GM12892 (cell line): ENCODE data around the gene BRF1.
"Not testable (repeated sequence)": the region's sequence is repeated elsewhere in the genome, so short reads cannot be mapped to it uniquely, and the experiment has no call there.

ENCODE experiments used
- POLR2A ChIP-seq: IDR thresholded peaks from 2 replicates; pipeline ENCODE4 v1.6.1; 2011; ENCODE audit warnings: low read depth, low read length, control low read depth
- POLR2AphosphoS5 ChIP-seq: IDR thresholded peaks from 2 replicates; pipeline ENCODE4 v1.6.1; 2011; ENCODE audit warnings: low read depth, low read length, control low read depth
- TAF1 ChIP-seq: IDR thresholded peaks from 2 replicates; pipeline ENCODE4 v1.6.1; 2011; ENCODE audit warnings: low read depth, mild to moderate bottlenecking, control low read depth, low read length, borderline replicate concordance

DNA sequence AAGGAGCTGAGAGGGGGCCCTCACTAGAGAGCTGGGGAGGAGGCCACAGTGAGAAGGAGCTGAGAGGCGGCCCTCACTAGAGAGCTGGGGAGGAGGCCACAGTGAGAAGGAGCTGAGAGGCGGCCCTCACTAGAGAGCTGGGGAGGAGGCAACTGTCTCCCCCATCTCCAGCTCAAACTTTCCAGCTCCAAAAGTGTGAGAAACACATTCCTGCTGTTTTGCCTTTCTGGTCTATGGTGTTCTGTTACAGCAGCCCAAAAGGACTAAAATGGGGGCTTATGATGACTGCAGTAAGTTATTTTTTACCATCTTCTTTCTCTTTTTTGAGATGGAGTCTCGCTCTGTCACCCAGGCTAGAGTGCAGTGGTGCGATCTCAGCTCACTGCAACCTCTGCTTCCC lies 23.4 kb downstream of the BRF1 start:
- TF ChIP-seq TAF1, POLR2AphosphoS5, POLR2A: not testable (repeated sequence)
